Melanocyte of skin (primary cell): ENCODE measurements around the gene CHAT. TPM values are rescaled to one million over a fixed set of nuclear protein-coding genes. Genes with fewer than 3 reads are reported as not detected.

ENCODE experiments used
- total RNA-seq, 2 donors: library from RNA; depleted of rRNA; stranded (reverse); fragments of >200 nt; gene quantifications; 2 replicates each; pipeline ENCODE4 v1.2.3, GENCODE V29; 2012

The CHAT gene
- not detected for total RNA-seq

GRCh38 chr10:49613882-49614241 lies at the start of gene CHAT:
CHAT (plus strand) TSS chr10:49614037; CDS start chr10:49614190, 153 bp downstream.

DNA sequence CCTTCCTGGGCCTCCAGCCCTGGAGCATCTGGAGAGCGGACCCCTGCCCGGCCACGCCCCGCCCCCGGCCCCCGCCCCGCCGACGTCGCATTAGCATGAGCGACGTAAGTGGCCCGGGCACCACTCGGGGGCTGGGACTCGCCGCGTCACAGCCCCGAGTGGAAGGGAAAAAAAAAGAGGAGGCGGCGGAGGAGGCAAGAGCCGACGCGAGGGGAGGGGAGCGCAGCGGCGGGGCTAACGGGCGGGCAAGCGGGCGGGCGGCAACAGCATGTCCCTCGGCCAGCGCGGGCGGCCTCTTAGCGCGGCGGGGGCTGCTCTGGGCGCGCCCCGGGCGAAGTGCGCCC lies 3.8 kb upstream of the CHAT start, which contains the start of gene SLC18A3:
Gene SLC18A3, plus strand, starts transcription at position 197 of the 344 bp plus-strand sequence. CDS start 431 bp downstream, outside the sequence.

GRCh38 chr10:49679480-49679893 lies 65.7 kb downstream of the CHAT start, which contains the start of gene C10orf53:
C10orf53 (plus strand) TSS chr10:49679651; CDS start chr10:49679698, 47 bp downstream.

Other genes starting within 250 kb of the CHAT start
- gene DRGX, start 217.9 kb upstream of the CHAT start, total RNA-seq: not detected
- gene ERCC6, start 74.9 kb upstream of the CHAT start, total RNA-seq: 10 to 100 TPM; 11.0 to 19.3 TPM
- not detected for gene SLC18A3, start 3.7 kb upstream of the CHAT start, total RNA-seq
- not detected for gene C10orf53, start 65.6 kb downstream of the CHAT start, total RNA-seq
- under 1 TPM; under 0.01 TPM for gene OGDHL, start 148.3 kb downstream of the CHAT start, total RNA-seq